ENCODE data around the gene GANAB.
"Not testable (repeated sequence)": the region's sequence is repeated elsewhere in the genome, so short reads cannot be mapped to it uniquely, and the experiment has no call there.

Gene GANAB

GRCh38 chr11:62652161-62653006 is 6.0 kb upstream of the GANAB start:
- TF ChIP-seq MYC (IDR thresholded peaks at IDR 0.05; ENCODE audit: low read depth, low read length) (no peak), CTCF (IDR thresholded peaks at IDR 0.05; ENCODE audit: low read depth, low read length) (no peak)
- DNase-seq (ENCODE audit: low read depth): no peak
- peak overlapping the region; percentile 97 for H3K4me3 ChIP-seq (ENCODE audit: low read depth, low read length)

GRCh38 chr11:62650283-62650682 is 3.9 kb upstream of the GANAB start:
- not testable (repeated sequence) for DNase-seq (ENCODE audit: low read depth); H3K4me3 ChIP-seq (ENCODE audit: low read depth, low read length)

DNA sequence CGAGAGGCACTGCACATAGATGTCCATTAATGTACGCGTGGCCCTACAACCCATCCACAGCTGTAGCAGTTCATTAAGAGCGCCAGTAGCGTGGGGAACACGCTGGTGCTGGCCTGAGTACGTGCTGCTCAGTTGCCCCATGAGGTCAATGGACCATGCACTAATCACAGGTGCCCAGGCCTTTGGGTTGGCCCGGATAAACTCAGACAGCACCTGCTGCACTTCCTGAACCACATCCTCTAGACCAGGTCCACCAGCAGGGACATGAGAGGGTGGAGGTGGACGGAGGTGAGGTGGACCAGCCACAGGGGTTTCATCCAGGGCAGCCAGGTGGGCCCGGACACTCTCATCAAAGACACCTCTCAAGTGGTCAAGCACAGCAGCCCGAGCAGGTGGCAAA is 3.1 kb upstream of the GANAB start:
- no peak for DNase-seq (ENCODE audit: low read depth)
- no peak for TF ChIP-seq MYC (IDR thresholded peaks at IDR 0.05; ENCODE audit: low read depth, low read length)
- TF ChIP-seq CTCF (IDR thresholded peaks at IDR 0.05; ENCODE audit: low read depth, low read length): no peak
- no peak for TF ChIP-seq POLR2A (IDR thresholded peaks at IDR 0.05; ENCODE audit: extremely low read depth, insufficient read length)
- no peak for TF ChIP-seq MAX (IDR thresholded peaks at IDR 0.05; ENCODE audit: low read depth, low read length)
- H3K4me3 ChIP-seq (ENCODE audit: low read depth, low read length): no peak overlapping the region

DNA sequence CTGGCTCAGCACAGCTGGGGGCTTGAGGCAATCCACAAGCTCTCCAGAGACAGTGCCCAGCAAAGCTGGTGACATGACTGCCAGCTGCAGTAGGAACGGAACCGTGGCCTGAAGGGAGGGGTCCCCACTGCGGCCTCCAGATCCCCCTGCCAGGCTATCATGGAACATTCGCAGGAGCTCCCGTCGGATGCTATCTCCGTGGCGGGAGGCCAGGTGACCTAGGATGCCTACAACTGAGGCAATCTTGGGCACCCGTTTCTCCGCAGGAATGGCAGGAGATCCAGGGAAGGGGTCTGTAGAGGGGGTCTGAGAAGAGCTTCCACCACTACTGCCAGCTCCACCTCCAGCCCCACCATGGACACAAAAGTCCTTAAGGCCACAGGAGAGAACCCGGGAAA is 2.6 kb upstream of the GANAB start:
- no peak for DNase-seq (ENCODE audit: low read depth)
- no peak overlapping the region for H3K4me3 ChIP-seq (ENCODE audit: low read depth, low read length)
- no peak for TF ChIP-seq MAX (IDR thresholded peaks at IDR 0.05; ENCODE audit: low read depth, low read length)
- no peak for TF ChIP-seq CTCF (IDR thresholded peaks at IDR 0.05; ENCODE audit: low read depth, low read length)
- no peak for TF ChIP-seq POLR2A (IDR thresholded peaks at IDR 0.05; ENCODE audit: extremely low read depth, insufficient read length)
- TF ChIP-seq MYC (IDR thresholded peaks at IDR 0.05; ENCODE audit: low read depth, low read length): no peak

GRCh38 chr11:62648185-62648966 is 2.0 kb upstream of the GANAB start:
- no peak for TF ChIP-seq MYC (IDR thresholded peaks at IDR 0.05; ENCODE audit: low read depth, low read length)
- TF ChIP-seq MAX (IDR thresholded peaks at IDR 0.05; ENCODE audit: low read depth, low read length): no peak
- TF ChIP-seq CTCF (IDR thresholded peaks at IDR 0.05; ENCODE audit: low read depth, low read length): no peak
- no peak for TF ChIP-seq POLR2A (IDR thresholded peaks at IDR 0.05; ENCODE audit: extremely low read depth, insufficient read length)
- DNase-seq (ENCODE audit: low read depth): no peak
- H3K4me3 ChIP-seq (ENCODE audit: low read depth, low read length): no peak overlapping the region

DNA sequence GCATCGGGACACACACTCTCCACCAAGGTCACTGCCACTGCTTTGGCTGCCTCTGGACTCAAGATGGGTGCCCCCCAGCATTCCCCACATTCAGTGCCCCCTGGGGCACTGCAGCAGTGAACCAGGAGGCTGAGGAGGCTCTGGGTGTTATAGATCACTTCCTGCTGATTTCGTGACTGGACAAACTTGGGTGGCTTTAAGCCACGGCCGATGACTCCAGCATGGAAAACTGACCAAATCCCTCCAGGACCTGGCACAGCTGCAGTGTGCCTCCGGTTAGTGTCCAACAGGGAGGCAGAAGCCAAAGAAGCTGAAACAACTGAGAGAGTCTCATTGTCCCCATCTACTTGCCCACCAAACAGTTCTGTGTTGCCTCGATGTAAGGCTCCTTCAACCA is 1.2 kb upstream of the GANAB start:
- TF ChIP-seq MAX (IDR thresholded peaks at IDR 0.05; ENCODE audit: low read depth, low read length): no peak
- no peak for TF ChIP-seq CTCF (IDR thresholded peaks at IDR 0.05; ENCODE audit: low read depth, low read length)
- TF ChIP-seq MYC (IDR thresholded peaks at IDR 0.05; ENCODE audit: low read depth, low read length): no peak
- TF ChIP-seq POLR2A (IDR thresholded peaks at IDR 0.05; ENCODE audit: extremely low read depth, insufficient read length): no peak
- no peak for DNase-seq (ENCODE audit: low read depth)
- no peak overlapping the region for H3K4me3 ChIP-seq (ENCODE audit: low read depth, low read length)
